Myocyte (in vitro differentiated cells): ENCODE measurements around the gene FUS. TPM values are rescaled to one million over a fixed set of nuclear protein-coding genes. Genes with fewer than 3 reads are reported as not detected.
"Not testable (repeated sequence)": the region's sequence is repeated elsewhere in the genome, so short reads cannot be mapped to it uniquely, and the experiment has no call there.

Experiments used
- DNase-seq: peaks from one replicate; pipeline ENCODE4 v3.0.0-alpha.2; 2012; ENCODE audit warnings: low read depth
- total RNA-seq: library from RNA; depleted of rRNA; stranded (reverse); fragments of >200 nt; gene quantifications from 2 replicates; pipeline ENCODE4 v1.2.3, GENCODE V29; 2014

Gene FUS
- total RNA-seq, 1 donor from 2014 or later, result 18.3 TPM

GRCh38 chr16:31143011-31143693 is 36.8 kb upstream of the FUS start:
- no peak for DNase-seq

DNA sequence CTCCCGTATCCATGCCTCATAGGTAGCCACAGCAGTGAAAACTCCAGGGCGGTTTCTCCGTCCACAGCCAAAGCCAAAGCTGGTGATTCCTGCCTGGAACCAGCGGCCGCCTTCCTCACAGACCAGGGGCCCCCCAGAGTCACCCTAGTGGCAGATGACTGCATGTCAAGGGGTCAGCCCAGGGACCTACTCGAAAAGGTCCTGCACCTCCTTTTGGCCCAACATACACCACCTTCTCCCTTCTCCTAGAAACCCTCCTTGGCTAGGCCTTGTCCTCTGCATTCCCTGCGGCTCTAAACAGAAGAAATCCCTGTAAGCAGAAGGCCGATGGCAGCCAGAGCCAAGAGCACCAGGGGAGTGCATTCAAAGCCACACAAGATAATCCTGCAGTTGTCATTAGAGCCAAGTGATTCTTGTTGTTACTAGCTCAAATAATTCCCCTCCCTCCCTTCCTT is 36.2 kb upstream of the FUS start:
- DNase-seq, result no peak

GRCh38 chr16:31144418-31144817 is 35.5 kb upstream of the FUS start:
- DNase-seq, result not testable (repeated sequence)

- no peak for DNase-seq
Observed at GRCh38 chr16:31145398-31145990, 34.4 kb upstream of the FUS start.

- no peak for DNase-seq
Observed at GRCh38 chr16:31147574-31147973, 32.4 kb upstream of the FUS start.

GRCh38 chr16:31148281-31148728 is 31.6 kb upstream of the FUS start:
- no peak for DNase-seq

GRCh38 chr16:31148896-31149295 is 31.0 kb upstream of the FUS start:
- no peak for DNase-seq

DNA sequence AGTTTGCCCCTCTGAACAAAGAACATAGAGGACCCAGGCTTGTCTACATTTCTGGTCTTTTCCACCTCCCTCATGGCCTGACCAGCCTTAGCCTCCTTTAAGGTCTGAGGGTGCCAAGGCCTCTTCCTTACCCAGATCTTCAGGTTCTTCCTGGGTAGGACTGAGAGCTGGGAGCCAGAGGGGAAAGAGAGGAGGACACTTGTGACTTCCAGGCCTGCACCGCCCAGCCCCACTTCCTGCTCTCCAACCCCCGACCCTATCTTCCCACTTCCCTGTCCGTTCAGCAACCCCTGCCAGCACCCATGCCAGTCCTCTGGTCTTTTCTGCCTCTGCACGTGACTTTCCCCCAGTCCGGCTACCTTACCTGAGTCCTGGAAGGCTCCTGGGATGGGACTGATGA is 30.6 kb upstream of the FUS start:
- DNase-seq, result no peak

- no peak for DNase-seq
Observed at GRCh38 chr16:31149894-31150890, 29.7 kb upstream of the FUS start, which contains the start of gene PRSS36. PRSS36 (minus strand) TSS chr16:31150066; CDS start chr16:31150035, 31 bp downstream.

GRCh38 chr16:31150976-31151375 is 29.0 kb upstream of the FUS start:
- DNase-seq, result not testable (repeated sequence)

DNA sequence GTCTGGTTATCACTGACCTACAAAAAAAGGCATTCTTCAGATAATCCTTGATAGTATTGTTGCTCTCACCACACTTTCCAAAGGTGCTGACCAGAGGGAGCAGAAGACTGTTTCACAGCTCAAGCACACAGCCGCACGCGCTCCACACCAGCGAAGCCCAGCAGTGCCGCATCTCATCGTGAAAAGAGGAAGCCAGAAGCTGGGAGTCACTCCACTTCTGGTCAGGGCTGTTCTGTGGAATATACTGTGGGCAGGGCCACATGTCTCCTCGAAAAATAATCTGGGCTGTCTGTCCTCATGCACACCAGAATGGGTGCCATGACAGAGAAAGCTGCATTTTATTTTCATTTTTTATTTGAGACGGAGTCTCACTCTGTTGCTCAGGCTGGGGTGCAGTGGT is 22.8 kb upstream of the FUS start:
- no peak for DNase-seq

GRCh38 chr16:31167315-31167714 is 12.6 kb upstream of the FUS start:
- DNase-seq, result no peak

- no peak for DNase-seq
Observed at GRCh38 chr16:31168848-31169247, 11.1 kb upstream of the FUS start.

GRCh38 chr16:31170048-31170447 is 9.9 kb upstream of the FUS start:
- DNase-seq, result not testable (repeated sequence)

DNA sequence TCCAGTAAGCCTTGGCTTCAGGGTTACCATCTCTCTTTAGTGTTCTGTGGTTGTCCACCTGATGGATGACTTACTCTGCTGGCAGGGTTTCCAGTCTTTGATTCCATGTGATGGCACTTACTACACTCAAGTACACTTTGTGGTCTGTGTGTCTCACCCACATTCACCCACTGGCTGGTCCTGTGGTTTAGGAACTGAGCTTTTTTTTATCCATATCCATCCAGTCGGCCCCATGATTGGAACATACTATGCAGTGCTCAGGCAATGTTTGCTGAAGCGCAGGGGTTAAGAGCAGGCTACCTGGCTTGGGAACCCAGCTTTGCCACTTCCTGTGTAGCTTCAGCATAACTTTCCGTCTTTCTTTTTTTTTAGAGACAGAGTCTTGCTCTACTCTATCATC is 2.8 kb upstream of the FUS start:
- DNase-seq, result peak; percentile 98

DNA sequence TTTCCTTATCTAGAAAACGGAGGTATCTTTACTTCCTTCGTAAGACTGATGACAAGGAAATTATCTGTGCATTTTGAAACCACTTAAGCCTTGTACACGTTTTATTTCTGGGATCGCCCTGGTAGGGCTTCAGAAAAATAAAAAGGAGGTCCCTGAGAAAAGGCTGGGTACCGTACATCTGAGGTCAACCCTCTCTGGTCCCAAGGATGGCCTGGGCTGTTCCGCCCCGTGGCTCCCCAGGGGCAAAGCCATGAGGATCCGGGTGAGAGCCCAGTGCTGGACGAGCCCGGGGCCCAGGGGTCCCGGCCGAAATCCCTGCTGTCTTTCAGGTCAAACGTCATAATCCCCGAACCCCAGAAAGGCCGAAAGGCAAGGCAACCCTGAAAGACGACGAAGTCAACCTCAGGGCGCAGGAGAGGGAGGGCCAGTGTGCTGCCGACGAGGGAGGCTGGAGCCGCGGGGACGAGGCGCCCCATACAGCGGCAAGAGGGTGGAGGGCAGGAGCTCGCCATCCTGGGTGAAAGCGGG is 656 bp upstream of the FUS start:
- no peak for DNase-seq

DNA sequence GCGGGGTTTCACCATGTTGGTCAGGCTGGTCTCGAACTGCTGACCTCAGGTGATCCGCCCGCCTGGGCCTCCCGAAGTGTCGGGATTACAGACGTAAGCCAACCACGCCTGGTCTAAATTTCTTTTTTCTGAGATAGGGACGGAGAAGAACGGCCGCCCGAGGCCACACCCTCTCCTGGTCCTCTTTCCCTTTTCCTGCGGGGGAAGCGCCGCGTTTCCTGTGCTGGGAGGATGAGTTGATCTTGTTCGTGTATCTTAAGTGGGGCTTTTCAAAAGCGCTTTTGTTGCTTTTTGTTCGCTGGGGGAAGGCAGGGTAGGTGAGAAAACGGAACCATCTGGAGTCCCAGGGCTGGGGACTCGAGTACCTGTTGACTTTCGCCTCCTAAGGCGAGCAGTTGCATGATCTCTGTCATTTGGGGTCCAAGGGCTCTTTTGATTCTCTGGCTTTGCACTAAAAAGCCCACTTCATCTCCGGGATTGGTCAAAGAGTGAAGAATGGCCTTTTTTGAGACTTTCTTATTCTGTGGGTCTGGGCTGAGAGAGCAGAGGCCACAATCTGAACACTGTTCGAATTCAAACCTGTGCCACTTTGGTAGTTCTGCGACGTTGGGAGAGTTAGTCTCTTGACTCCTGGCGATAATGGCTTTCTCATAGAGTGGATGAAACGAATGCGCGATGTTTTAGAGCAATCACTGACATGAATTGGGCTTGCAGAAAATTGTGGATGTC is 1.3 kb downstream of the FUS start:
- no peak for DNase-seq

- no peak for DNase-seq
Observed at GRCh38 chr16:31182391-31182790, 2.5 kb downstream of the FUS start.

DNA sequence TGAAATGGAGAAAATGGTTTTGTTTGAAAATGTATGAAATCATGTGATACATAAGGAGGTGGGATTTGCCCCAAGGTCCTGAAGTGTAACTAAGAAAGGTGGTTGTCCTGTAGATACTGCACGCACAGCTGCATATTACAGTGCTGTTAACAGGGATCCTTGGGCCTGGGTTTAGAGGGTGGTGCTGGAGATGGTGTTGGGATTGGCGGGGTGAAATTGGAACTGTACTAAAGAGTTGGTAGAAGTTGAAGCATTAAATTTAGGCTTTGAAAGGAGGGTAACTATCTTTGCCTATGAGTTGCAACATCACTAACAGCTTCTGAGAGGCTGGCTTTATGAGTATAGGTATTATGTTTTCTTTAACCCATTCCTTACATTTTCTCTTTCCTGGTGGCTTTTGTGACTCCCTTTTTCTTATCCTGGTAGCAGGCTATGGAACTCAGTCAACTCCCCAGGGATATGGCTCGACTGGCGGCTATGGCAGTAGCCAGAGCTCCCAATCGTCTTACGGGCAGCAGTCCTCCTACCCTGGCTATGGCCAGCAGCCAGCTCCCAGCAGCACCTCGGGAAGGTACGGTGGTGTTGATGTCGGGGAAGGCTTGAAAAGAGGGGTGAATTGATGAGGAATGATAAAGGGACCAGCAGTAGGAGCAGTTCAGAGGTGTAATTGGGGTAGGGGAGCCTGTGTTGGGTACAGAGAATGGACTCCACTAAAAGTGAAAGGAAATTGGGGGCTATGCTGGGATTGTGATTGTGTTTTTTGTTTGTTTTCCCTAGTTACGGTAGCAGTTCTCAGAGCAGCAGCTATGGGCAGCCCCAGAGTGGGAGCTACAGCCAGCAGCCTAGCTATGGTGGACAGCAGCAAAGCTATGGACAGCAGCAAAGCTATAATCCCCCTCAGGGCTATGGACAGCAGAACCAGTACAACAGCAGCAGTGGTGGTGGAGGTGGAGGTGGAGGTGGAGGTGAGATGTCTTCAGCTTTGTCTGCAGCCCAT is 3.8 kb downstream of the FUS start:
- DNase-seq, result no peak
